Left renal pelvis (tissue), 4 donors: ENCODE data around the gene CCDC51. TPM values are rescaled to one million over a fixed set of nuclear protein-coding genes. Genes with fewer than 3 reads are reported as not detected.

Experiments
- DNase-seq, 4 donors: peaks; one replicate each; pipeline ENCODE4 v3.0.0-alpha.2; 2013; ENCODE audit warnings: low read depth in 4 of 4, low spot score in 3 of 4
- polyA plus RNA-seq, 4 donors: library from polyadenylated mRNA; unstranded; fragments of 120-200 nt; gene quantifications; one replicate each; pipeline ENCODE4 v1.2.1, GENCODE V29; 2013; ENCODE audit not compliant: insufficient read length in 4 of 4

The CCDC51 gene
- polyA plus RNA-seq, 4 donors: 15.5 to 28.3 (median 24.3) TPM

GRCh38 chr3:48422681-48423080 lies 17.2 kb downstream of the CCDC51 start:
- DNase-seq: no peak

DNA sequence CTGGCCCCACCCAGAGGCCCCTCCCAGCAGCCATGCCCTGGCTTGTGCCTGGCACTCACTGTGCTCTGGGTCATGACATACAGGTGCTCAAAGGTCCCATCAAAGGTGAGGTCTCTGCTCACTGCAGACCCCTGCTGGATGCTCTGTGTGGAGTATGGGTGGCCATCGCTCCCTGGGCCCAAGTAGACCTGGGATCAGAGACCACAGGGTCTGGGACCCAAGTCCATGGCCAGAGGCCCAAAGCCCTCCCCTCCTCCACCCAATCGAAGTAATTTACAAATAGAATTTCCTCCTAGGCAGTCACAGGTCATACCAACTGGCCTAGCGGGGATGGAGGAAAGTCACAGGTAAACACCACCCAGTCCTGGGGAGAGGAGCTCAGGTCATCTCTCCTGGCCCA lies 17.6 kb downstream of the CCDC51 start:
- DNase-seq: no peak

DNA sequence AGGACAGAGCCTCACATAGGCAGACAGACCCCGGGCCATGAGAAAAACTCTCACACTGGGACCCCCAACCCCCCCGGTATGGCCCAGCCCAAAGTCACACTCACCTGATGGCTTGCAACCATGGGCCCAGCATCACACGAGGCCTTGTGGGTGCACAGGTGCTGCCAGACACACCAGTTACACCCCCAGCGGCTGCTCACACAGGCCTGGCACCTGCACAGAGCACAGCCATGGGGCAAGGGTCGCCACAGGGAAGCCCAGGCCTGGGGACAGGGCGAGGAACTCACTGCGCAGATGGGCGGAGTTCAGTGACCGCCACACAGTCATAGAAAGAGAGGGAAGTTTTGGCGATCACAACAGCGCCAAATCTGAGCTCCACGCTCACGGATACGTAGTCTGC lies 19.4 kb downstream of the CCDC51 start:
- no peak for DNase-seq

DNA sequence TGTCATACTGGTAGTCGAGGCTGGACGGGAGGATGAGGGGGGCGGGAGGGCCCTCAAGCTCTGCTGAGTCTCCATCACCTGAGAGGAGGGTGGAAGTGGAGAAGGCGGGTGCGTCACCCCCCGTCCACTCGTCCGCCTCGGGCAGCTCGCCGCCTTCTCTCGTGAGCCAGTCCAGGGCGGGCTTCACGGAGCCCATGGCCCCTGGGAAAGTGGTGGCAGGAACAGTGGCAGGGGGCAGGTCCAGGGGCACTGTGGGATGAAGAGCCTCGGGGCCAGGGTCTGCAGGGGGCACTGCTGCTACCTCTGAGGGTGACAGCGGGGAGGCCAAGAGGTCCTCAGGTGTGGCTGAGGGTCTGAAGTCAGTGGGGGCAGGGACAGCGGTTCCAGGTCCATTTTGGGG lies 20.3 kb downstream of the CCDC51 start:
- no peak for DNase-seq

DNA sequence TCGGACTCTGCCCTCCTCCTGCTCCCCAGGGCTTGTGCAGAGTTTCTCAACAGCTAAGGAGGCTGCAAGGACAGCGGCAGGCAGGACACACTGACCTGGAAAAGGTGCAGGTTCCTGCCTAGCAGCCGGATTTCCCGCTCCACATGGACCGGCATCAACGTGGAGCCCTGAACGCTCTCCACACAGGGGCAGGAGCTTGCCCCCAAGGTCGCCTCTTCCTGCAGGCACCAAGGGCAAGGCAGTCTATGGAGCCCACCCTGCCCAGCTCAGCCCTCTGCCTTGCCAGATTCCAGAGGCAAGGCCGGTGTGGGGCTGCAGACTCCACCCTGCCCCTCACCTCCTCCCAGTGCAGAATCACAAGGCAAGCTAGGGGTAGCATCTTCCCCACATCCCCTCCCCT lies 20.8 kb downstream of the CCDC51 start:
- no peak for DNase-seq

DNA sequence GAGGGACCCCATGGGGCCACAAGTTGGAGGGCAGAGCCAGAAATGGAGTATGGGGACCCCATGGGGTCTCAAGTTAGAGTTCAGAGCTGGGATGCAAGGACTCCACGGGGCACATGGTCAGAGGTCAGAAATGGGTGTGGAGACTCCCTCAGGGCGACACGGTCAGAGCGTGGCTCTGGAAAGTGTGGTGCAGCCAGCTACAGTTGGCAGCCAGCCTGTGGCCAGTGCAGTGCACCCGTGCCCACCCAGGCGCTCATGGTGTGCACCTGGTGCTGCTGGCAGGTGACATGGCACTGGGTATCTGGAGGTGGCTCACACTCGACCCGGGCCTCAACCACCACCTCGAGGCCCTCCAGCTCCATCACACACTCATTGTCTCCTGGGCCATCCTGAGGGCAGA lies 21.3 kb downstream of the CCDC51 start:
- DNase-seq: no peak

GRCh38 chr3:48418140-48418539 lies 21.8 kb downstream of the CCDC51 start:
- no peak for DNase-seq

- DNase-seq: no peak
These were observed 22.3 kb downstream of the CCDC51 start for GRCh38 chr3:48417529-48418108.

DNA sequence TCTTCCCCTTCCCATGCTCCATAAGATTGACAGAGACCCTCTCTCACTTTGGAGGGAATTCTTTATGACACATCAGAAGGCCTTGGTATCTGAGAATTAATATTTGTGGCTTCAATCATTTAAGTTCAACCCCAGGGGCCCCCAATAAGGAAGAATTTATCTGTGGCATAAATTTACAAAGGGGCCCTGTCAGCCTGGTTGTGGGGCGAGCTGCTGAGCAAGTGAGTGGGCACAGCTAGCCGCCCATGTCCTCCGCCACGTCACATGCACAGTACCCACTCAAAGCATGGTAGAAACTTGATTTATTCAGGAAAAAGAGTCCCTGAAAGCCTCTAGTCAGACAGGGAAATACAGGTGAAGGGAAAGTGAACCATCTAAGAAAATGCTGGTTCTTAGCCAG lies 23.4 kb downstream of the CCDC51 start:
- DNase-seq: no peak

GRCh38 chr3:48416091-48416505 lies 23.8 kb downstream of the CCDC51 start:
- DNase-seq: no peak

GRCh38 chr3:48415251-48415953 lies 24.5 kb downstream of the CCDC51 start:
- no peak for DNase-seq

DNA sequence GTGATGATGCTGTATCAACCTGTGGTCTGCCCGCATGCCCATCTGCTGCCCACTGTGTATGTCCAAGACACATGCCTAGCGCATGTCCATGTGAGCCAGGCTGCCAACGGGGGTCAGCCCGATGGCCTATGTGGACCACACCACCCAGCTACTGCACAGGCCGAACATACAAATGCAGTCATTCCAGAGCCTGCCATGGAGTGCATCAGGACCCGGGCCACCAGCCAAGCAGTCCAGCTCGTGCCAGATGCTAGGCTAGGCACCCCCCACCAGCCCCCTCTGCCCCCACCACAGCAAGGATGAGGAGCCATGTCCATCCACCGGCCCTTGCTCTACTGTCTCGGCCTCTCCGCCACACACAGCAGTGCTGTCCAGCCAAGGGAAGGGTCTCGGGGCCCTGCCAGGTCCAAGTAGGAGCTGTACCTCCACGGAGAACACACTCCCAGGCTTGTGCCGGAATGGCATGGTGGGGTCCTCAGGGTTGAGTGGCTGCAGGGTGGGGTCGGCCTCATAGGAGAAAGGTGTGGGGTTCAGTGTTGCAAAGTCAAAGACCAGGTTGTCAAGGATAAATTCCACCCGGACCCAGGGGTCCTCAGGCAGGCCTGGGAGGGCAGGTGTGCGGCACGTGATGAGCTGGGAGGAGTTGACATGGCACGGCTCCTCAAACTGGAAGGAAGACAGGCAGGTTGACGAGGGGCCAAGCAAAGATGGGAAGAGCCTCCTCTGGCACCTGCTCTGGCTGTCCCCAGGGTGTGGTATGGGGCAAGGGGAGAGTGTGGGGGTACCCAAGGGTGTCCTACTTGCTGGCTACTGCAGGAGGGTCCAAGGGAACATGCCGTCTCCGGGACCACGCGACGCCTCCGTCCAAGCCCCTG lies 25.3 kb downstream of the CCDC51 start:
- DNase-seq: no peak

- DNase-seq: no peak
These were observed 26.3 kb downstream of the CCDC51 start for GRCh38 chr3:48413611-48414010.

DNA sequence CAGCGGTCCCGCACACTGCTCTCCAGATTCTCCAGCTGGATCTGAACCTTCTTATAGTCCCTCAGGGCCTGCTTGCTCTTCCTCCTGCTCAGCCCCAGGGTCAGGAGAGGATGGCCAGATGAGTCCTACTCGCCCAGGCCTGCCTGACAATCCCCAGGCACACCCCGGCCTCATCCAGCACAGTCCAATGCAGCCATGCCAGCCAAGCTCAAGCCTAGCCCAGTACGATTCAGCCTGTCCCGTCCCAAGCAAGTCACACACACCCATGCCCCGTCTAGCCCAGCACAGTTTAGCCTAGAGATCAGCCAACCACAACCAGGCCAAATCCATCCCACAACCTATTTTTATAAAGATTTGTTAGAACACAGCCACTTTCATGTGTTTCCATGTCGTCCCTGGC lies 26.8 kb downstream of the CCDC51 start:
- no peak for DNase-seq

DNA sequence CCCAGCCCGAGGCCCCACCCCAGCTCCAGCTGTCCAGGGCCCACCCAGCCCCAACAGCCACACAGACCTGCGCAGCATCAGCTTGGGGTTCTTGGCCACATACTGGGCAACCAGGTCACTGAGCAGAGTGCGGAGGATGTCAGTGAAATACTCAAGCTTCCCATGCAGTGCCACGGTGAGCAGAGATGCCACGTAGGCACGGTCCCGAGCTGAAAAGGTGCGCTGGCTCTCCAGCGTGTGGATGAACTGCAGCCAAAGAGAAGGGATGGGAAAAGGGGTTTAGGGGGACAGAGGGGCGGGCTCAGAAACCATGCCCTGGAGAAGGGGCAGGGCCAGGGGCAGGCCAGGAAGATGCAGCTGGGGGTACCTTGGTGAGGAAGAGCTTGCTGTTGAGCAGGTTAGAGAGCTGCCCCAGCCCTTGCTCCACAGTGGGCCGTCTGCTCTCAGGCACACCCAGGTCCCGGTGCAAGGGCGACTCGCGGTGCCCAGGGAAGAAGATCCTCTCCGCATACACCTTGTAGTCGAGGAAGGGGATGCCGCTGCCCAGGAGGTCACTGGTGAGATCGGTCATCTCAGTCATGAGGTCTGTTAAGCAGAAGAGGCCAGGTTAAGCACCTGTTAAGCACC lies 27.4 kb downstream of the CCDC51 start:
- no peak for DNase-seq

DNA sequence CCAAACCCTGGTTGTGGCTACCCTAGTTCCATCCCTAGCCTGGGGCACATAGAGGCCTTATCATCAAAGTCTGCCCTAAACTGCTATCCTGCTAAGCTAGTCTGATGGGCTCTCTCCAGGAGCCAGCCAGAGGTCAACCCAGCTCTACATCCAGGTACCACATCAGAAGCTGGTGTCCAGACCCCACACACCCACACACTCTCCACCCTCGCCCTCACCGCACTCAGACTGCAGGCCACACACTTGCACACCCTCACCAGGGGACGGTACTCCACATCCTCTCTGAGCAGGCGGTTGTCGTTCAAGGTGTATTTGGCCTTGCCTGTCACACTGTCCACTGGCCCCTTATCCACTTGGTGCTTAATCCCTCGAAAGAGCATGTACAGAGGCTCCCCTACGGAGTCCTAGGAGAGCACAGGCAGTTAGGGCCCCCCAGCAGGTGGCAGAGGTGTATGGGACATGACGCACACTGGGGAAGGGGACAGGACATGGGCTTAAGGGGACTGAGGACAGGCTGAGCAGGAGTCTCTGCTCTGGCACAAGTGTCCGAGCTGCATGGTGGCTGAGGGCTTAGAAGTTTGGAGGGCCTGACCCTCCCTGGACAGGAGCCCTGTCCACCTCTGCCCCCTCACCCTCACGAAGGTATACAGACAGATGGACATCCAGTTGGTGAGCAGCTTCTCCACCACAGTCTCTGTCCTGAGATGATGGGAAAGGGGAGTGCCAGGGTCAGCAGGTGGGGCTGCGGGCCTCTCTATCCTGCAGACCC lies 28.1 kb downstream of the CCDC51 start:
- no peak for DNase-seq

- DNase-seq: no peak
These were observed 28.8 kb downstream of the CCDC51 start for GRCh38 chr3:48411041-48411588.

GRCh38 chr3:48410205-48411040 lies 29.5 kb downstream of the CCDC51 start:
- DNase-seq: no peak
